LHCN-M2 (cell line): Measurements from ENCODE around the gene ZDHHC20. TPM values are rescaled to one million over a fixed set of nuclear protein-coding genes. Genes with fewer than 3 reads are reported as not detected.
A peak's percentile ranks its signal among the peaks of the same experiment; 100 is the strongest.

Experiments used
- DNase-seq: peaks from one replicate; pipeline ENCODE4 v3.0.0-alpha.2; 2012; ENCODE audit warnings: low read depth
- total RNA-seq: library from RNA; depleted of rRNA; stranded (reverse); fragments of >200 nt; gene quantifications from 2 replicates; pipeline ENCODE4 v1.2.3, GENCODE V29; 2014

ZDHHC20 gene
- total RNA-seq, 1 experiment from 2014 or later = 81.2 TPM

DNA sequence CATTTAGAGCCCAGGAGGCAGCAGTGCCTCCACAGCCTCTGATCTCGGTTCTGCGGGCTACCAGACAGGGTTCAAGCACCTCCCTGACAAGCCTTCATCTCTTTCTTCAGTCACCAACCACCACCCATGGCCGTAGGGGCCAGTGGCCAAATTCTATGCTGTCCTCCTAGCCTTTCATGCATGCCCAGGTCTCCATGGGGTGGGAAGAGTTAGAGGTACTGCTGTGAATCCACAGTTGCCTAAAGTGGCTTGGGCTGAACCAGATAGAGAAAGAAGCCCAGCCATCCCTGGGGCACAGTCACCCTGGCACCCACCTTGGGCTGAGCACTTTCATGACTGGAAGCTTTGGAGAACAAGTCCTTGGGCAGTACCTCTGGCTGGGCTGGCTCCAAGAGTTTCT is 97.4 kb downstream of the ZDHHC20 start:
- DNase-seq = no peak

GRCh38 chr13:21361123-21361522 is 98.0 kb downstream of the ZDHHC20 start:
- no peak for DNase-seq

DNA sequence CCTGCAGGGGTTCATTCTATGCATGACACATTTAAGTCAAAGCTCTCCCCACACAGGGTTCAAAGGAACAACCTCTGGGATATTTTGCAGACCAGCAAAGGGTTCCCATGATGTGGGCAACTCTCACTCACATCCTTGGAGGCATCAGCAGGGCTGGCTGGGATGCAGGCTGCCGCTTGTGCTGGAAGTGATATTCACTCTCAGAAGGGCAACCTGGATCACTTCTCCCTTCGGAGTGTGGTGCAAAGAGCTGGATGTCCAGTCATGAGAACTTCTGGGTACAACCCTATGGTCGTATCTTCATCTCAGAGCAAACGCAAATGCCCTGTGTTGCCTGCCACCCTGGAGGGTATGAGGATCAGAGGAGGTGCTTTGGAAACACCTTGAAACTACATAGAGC is 98.6 kb downstream of the ZDHHC20 start:
- DNase-seq = no peak

- DNase-seq = no peak
These were observed 99.2 kb downstream of the ZDHHC20 start for GRCh38 chr13:21359855-21360254.

DNA sequence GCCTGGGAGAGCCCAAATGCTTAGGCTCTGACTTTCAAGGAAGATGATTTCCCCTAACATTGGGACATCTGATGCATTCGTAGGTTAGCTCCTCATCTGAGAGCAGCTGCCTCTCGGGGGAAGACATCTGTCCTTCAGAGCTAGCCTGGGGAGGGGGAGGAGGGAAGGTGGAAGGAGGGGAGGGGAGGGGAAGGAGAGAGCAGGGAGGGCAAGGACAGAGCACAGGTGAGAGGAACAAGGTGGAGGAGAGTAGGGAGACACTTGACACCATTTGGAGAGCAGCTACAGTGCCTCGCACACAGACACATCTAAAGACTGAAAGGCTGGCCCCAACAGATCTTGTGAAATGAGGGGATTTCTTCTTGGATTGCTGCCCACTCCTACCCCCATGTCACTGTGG is 103.8 kb downstream of the ZDHHC20 start:
- DNase-seq = no peak

DNA sequence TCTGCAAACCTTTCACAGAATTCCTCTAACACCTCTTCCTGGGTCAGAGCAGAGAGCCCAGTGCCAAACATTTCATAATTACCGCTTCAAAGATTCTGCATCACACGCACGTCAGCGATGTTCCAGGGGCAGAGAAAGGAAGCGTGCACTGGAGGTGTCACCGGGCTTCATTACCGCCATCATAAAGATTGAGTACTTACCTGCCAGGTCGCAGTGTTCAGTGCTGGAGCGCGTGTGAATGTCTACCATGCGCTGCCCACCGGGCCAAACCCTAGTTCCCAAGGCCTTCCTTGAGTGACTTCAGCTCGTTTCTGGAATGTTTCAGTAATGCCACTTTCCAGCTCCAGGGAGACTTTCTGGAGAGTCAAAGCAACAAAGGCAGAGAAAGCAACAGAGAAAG is 104.4 kb downstream of the ZDHHC20 start:
- no peak for DNase-seq

- peak; percentile 41 for DNase-seq
These were observed 110.5 kb downstream of the ZDHHC20 start for GRCh38 chr13:21348488-21349120.

DNA sequence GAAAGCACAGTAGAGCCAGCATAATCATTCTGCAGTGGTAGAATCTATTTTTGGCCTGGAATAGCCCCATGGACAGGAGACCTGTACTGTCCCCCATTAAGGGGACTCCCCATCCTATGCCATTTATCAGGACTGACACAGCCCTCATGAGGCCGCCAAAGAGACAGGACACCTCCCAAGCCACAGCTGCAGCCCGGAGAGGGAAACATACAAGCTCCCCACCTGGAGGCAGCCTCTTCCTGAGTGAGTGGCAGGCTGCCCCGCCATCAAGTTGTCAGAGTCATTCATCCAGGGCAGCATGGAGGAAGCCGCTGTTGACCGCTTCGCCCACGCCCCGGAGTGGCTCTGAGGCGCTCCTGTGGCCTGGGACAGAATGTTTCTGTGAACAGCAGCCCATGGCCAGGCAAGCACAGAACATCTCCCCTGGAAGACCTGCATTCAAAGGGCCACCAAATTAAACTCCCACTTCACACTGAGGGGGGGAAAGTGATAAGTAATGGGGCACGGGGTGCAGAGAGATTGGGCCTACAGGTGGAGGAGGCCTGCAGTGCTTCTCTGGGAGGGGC is 111.3 kb downstream of the ZDHHC20 start:
- no peak for DNase-seq

- no peak for DNase-seq
These were observed 114.4 kb downstream of the ZDHHC20 start for GRCh38 chr13:21344662-21345176.

DNA sequence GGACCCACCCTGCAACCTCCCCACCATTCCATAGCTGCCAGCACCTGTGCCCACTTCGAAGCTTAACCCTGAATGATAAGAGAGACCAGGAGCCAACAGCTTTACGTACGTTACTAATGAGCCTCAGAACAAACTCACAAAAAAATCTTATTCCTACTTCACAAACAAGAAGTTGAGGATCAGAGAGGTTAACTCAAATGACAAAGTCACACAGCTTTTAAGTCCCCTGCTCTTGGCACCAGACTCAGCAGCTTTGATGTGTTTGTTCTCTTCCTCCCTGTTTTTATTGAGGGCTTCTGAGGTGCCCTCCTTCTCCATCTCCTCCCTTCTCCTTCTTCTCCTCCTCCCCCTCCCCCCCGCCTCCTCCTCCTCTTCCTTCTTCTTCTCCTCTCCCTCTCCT is 115.4 kb downstream of the ZDHHC20 start:
- DNase-seq = no peak

DNA sequence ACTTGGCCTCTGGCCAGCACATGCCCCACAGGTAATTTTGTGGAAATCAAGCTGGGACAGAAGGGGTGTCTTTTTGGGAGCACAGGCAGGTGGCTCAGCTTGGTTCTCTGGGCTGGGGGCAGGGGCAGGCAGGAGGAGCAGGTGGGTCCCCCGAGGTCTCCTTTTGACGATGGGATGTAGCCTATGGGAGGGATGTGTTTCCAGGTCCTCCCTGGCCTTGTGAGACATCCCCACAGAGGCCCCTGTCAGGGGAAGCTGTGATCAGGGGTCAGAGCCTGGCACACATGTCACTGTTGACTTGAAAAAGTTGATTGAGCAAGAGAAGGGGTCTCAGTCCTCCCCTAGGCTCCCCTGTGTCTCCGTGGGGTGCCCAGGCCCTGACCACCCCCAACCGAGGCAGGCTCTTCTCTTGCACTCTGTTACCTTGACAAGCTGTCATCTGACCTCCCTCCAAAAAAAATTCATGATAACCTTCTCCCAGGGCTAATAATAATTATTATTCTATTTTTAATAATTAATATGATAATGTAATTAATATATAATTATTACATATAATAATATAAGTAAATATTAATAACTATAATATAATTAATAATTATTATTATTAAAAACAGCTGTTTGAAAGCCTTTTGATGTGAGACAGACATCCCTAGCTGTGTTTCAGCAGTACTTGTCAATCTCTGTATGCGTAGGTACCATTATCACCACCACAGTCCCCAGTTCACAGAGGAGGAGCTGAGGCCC is 116.2 kb downstream of the ZDHHC20 start:
- no peak for DNase-seq

DNA sequence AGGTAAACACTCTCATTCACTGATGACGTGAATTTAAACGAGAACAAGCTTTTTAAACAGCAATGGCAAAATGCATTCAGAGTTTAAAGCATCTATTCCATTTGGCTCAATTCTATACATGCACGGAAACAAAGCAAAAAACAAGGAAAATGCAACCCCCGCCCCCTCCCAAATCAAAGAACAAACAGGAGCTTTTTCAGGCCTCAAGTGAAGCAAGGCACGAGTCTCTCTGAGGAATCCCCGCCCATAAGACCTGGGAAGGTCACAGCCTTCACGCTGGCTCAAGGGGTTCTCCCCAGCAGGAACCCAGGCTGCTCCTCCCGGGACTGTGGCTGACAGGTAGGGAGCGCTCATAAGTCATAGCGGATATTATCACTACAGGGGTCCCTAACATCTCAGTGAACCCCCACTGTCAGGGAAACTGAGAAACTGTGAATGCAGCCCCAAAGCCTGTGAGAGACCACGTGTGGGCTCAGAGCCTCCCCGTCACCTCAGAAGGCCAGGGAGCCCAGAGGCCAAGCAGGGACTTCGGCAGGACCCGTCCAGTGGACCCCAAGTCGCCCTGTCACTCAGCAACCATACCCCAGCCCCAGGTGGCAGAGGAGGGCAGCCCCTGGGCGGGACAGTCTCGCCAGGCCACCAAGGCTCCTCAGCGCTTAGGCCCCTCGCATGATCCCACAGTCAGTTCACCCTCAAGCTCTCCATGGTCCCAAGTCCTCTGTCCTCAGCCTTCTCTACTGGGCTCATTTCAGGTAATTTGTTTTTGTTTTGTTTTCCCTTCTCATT is 117.3 kb downstream of the ZDHHC20 start:
- no peak for DNase-seq

DNA sequence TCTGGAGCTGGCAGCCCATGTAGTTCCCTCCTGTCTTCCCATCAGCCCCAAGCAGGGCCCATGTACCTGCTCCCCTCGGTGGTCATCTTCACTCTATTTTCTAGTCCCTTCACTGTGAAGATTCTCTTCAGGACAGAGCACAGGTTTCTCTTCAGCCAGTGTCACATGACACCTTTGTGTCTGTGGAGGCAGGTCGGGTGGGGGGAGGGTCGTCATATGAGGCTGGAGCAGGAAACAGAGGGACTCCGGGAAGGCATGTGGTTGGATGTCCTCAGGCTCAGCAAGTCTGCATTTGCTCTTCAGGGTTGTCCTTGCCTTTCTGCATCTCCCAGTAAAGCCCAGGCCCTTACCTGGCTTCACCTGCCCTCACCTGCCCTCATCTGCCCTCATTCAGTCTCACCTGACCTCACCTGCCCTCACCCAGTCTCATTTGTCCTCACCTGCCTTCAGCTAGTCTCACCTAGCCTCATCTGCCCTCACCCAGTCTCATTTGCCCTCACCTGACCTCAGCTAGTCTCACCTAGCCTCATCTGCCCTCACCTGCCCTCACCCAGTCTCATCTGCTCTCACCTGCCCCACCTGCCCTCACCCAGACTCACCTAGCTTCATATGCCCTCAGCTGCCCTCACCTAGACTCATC is 120.3 kb downstream of the ZDHHC20 start:
- DNase-seq = no peak

DNA sequence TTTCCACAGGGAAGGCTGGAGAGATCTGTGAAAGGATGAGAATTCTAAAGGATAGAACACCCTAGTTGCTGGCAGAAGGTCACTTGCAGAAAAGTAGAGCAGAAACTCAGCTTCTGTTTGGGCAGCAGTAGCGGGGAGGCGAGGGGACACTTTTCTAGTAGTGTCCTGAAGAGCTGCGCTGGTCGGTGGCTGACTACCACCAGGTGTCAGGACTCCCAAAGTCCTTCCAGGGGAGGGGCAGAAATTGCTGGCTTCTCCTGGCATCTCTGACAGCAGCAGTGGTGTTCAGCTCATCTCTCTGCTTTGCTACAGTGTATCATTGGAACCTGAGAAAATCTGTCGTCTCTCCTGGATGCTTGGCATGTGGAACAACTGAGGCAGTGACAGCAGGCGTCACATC is 120.9 kb downstream of the ZDHHC20 start:
- no peak for DNase-seq

- no peak for DNase-seq
These were observed 122.3 kb downstream of the ZDHHC20 start for GRCh38 chr13:21336609-21337349.

- DNase-seq = peak; percentile 26
These were observed 125.9 kb downstream of the ZDHHC20 start for GRCh38 chr13:21333186-21333585.

DNA sequence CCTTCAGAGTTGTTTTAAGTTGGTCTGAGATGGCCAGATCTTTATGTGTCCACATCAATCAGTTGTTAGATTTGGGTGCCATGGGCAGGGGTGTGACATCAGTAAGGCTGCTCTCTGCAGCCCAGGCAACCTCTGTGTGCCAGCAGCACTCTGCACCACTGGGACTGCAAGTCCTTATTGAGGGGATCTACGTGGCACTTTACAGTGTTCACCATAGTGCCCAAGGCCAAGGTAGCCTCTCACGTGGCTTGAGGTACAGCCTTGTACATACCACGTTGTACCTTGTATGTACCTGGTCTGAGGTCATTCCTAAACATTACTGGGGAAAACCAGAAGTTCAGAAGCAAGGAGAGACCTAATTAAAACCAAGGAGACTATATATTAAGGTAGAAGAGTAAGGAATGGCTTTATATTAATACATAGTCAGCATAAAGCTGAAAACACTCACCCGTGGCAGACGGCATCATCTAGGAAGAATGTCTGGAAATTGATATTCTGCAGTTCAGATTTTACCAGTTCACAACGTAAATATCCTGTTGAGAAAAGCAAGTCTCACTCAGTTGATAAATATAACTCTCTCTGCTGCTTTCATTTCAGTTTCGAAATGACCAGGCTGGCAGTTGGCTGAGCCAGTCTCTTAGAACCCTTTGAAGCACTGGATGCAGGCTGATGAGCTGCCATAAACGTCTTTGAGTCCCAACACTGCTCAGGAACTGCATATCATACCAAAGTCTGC is 128.8 kb downstream of the ZDHHC20 start:
- DNase-seq = peak; percentile 16

DNA sequence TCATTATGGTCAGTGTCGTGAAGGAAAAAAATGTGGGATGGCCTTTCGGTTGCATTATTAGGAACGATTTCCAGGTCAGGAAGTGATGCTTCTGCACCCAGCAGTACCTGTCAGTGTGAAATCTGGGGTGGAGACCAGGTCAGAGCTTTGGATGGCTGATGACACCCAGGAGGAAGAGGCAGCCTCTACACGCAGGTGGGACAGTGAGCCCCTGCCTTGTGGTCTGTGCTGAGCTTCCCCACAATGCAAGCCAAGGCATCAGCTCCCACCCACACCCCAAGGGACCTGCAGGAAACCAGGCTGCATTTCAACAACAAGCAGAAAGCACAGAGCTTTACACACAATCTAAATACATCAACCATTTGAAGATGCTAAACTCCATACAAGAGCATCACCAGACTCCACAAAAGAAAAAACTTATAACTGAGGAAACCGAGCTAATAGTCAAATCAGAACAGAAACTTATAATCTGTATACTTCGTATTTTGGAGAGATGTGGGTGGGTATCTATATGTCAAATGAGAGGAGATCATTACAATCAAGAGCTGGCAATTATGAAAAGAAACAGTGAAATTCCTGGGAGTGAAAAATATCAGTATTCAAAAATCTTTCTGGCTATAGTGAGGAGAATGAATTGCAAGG is 130.1 kb downstream of the ZDHHC20 start:
- no peak for DNase-seq

DNA sequence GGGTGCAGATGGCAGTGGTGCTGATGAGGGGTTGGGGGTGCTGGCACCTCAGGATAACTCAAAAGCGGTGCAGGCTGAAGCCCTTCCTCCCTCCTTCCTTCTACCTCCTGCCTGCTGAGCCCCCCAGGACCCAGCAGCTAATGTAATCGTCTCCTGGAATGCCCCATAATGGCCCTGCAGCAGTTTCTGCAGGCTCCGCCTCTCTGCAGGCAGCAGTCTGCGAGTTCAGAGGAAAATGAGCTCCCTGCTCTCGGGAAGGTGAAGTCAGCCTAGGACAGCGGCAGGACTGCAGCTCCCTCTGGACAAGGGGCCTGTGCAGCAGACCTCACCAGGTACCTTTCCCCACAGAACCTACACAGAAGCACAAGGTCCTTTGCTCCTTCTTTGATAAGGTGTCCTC is 130.9 kb downstream of the ZDHHC20 start:
- DNase-seq = no peak
